Lower leg skin (tissue), 4 donors: ENCODE measurements around the gene FAM53A. TPM values are rescaled to one million over a fixed set of nuclear protein-coding genes. Genes with fewer than 3 reads are reported as not detected.

Experiments used
- DNase-seq, 2 donors: peaks; one replicate each; pipeline ENCODE4 v3.0.0-alpha.2; 2019; ENCODE audit warnings: low spot score in 2 of 2
- H3K4me3 ChIP-seq: fragments of 200-600 bp; sonication (generic); 2 replicates; pipeline ENCODE4 v1.5.1; 2017; ENCODE audit warnings: mild to moderate bottlenecking, low read depth; ENCODE audit not compliant: poor library complexity, severe bottlenecking
- POLR2A ChIP-seq, 2 donors: fragments of 450-650 bp; IDR thresholded peaks; one replicate each; pipeline ENCODE4 v1.6.1; 2016 to 2017; ENCODE audit warnings: antibody characterized with exemption in 2 of 2, mild to moderate bottlenecking in 1 of 2, moderate library complexity in 1 of 2
- WGBS, 2 donors: methylation state at CpG; one replicate each; pipeline ENCODE4 v1.1.5; 2018; 5-methylcytosine and 5-hydroxymethylcytosine counted together
- intact Hi-C: fragments of 100-400 bp; cut with DNase I; formaldehyde crosslinking; loops from one replicate; pipeline ENCODE4 v1.15.0; 2023; ENCODE audit warnings: low total_unique reads
- total RNA-seq, 4 donors: library from RNA; depleted of rRNA; stranded (reverse); fragments of >200 nt; gene quantifications; one replicate each; pipeline ENCODE4 v1.1.0, GENCODE V29; 2016
- TF ChIP-seq, protein P1 (sequence below), 3 donors: fragments of 450-650 bp; IDR thresholded peaks; one replicate each; pipeline ENCODE4 v1.5.1; 2016; ENCODE audit warnings: antibody characterized with exemption in 3 of 3, mild to moderate bottlenecking in 3 of 3, moderate library complexity in 2 of 3

The FAM53A gene
- total RNA-seq, 4 donors from 2014 or later, result 1.2 to 7.5 (median 3.7) TPM

GRCh38 chr4:1713003-1713851, 29.1 kb upstream of the FAM53A start:
- intact Hi-C loops, result no loop called here
- TF ChIP-seq POLR2A (IDR thresholded peaks at IDR 0.05), result no peak
- TF ChIP-seq, protein P1, sequence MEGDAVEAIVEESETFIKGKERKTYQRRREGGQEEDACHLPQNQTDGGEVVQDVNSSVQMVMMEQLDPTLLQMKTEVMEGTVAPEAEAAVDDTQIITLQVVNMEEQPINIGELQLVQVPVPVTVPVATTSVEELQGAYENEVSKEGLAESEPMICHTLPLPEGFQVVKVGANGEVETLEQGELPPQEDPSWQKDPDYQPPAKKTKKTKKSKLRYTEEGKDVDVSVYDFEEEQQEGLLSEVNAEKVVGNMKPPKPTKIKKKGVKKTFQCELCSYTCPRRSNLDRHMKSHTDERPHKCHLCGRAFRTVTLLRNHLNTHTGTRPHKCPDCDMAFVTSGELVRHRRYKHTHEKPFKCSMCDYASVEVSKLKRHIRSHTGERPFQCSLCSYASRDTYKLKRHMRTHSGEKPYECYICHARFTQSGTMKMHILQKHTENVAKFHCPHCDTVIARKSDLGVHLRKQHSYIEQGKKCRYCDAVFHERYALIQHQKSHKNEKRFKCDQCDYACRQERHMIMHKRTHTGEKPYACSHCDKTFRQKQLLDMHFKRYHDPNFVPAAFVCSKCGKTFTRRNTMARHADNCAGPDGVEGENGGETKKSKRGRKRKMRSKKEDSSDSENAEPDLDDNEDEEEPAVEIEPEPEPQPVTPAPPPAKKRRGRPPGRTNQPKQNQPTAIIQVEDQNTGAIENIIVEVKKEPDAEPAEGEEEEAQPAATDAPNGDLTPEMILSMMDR (IDR thresholded peaks at IDR 0.05), result no peak
- peak overlapping the region; percentile 46 for H3K4me3 ChIP-seq
- 17 to 18% methylated on average over 30 to 34 of the region's 35 CpGs for WGBS, 2 donors
- DNase-seq, result no peak

- peak; percentile 96 to 99 for DNase-seq
- 0% methylated on average over 19 to 24 of the region's 98 CpGs for WGBS, 2 donors
- H3K4me3 ChIP-seq, result peak within 1 kb of the TSS; percentile 70
- peak in 1 of 2 donors; percentile 81 for TF ChIP-seq POLR2A (IDR thresholded peaks at IDR 0.05)
- TF ChIP-seq, protein P1 (IDR thresholded peaks at IDR 0.05), result no peak
- intact Hi-C loops, result no loop called here
Observed at GRCh38 chr4:1712216-1713002, 28.3 kb upstream of the FAM53A start, which contains the start of gene SLBP. Gene SLBP, minus strand, starts transcription at chr4:1712319. Its CDS starts 131 bp downstream, at chr4:1712188.

DNA sequence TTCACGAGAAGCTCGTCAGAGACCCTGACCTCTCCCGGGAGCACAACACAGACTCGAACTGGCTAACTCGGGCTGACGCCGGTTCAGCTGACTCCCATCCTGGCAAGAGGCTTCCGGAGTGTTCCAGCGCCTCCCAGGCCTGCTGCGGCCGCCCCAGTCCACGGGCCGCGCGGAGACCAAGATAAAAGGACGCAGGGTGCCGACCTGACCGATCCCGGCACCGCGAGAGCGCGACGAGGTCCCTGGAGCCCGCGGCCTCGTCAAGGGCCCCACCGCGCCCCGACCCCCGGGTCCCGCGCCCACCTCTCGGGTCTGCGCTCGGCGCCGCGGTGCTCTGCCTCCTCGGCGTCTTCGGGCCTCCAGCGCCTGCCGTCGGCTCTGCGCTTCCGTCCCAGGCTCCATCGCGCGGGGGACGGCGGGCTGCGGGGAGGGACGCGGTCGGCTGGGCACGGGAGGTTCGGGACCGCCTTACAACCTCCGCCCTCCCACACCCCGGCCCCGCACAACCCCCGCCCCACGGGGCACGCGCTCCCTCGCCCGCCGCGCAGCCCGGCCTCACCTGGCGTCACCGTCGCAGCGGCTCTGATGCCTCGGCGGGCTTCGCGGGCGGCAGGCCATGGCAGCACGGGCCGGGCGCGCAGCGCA, 27.6 kb upstream of the FAM53A start:
- 0 to 1% methylated on average over 13 to 65 of the region's 85 CpGs for WGBS, 2 donors
- H3K4me3 ChIP-seq, result peak overlapping the region; percentile 70
- DNase-seq, result peak in 1 of 2 donors; percentile 92
- intact Hi-C loops, result no loop called here
- TF ChIP-seq, protein P1 (IDR thresholded peaks at IDR 0.05), result no peak
- TF ChIP-seq POLR2A (IDR thresholded peaks at IDR 0.05), result no peak

- intact Hi-C loops, result no loop called here
- TF ChIP-seq, protein P1 (IDR thresholded peaks at IDR 0.05), result no peak
- TF ChIP-seq POLR2A (IDR thresholded peaks at IDR 0.05), result no peak
- WGBS, 2 donors, result 10% methylated on average over 22 of the region's 22 CpGs
Observed at GRCh38 chr4:1711055-1711570, 27.0 kb upstream of the FAM53A start.

DNA sequence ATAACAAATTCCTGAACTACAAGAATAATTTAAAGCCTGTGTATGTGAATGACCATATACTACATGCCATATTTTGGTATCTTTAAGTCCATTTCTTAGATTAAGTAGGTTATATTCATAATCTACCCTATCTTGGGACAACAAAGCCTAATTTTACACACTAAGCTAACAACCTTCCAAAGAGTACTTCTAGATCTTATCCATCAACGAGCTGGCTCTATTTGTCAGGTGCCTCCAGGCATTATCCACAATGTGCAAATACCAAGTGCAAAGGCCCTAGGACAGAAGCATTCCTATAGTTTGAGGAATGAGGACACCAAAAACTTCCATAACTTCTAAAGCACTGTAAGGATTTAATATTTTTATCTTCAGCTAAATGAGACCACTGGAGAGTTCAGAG, 24.5 kb upstream of the FAM53A start:
- DNase-seq, result no peak
- 14 to 34% methylated on average over 1 of the region's 1 CpG for WGBS, 2 donors
- intact Hi-C loops, result no loop called here
- TF ChIP-seq, protein P1 (IDR thresholded peaks at IDR 0.05), result no peak
- no peak for TF ChIP-seq POLR2A (IDR thresholded peaks at IDR 0.05)
- no peak overlapping the region for H3K4me3 ChIP-seq

More at GRCh38 chr4:1711055-1711570, 27.0 kb upstream of the FAM53A start:
- peak overlapping the region; percentile 70 for H3K4me3 ChIP-seq
- peak in 1 of 2 donors; percentile 89 for DNase-seq
